Stimulated activated effector memory CD8-positive, alpha-beta T cell treated with anti-CD3 and anti-CD28 coated beads, Interleukin-12 subunit alpha, Interleukin-12 subunit beta, amount 100 ng/mL, for 72 hours (primary cell): ENCODE measurements around the gene ODF4.
A peak's percentile ranks its signal among the peaks of the same experiment; 100 is the strongest.

Source experiments
- ATAC-seq: fragments of 150-1000 bp; cut with Tn5 transposase; 2 replicates; pipeline ENCODE4 v1.10.0; 2021
- DNase-seq, 2 donors: peaks; one replicate each; pipeline ENCODE4 v3.0.0; 2021 to 2022; ENCODE audit warnings: low spot score in 2 of 2
- H3K27ac Mint-ChIP-seq: one replicate; pipeline ENCODE4 v1.8.0; 2022; ENCODE audit warnings: mild to moderate bottlenecking, mixed read lengths
- H3K36me3 Mint-ChIP-seq: one replicate; pipeline ENCODE4 v1.8.0; 2022; ENCODE audit warnings: mild to moderate bottlenecking, mixed read lengths
- H3K4me1 Mint-ChIP-seq: one replicate; pipeline ENCODE4 v1.8.0; 2022; ENCODE audit warnings: mixed read lengths
- H3K4me3 Mint-ChIP-seq: one replicate; pipeline ENCODE4 v1.8.0; 2022; ENCODE audit warnings: mild to moderate bottlenecking, mixed read lengths
- H3K9me3 Mint-ChIP-seq: one replicate; pipeline ENCODE4 v1.8.0; 2022; ENCODE audit warnings: mixed read lengths

The ODF4 gene

GRCh38 chr17:8318010-8318935 is 21.4 kb upstream of the ODF4 start:
- no peaks in the 10 kb centered on the region for H3K4me1 Mint-ChIP-seq
- no peak overlapping the region for H3K4me3 Mint-ChIP-seq
- ATAC-seq = no peak
- no peaks in the 10 kb centered on the region for H3K9me3 Mint-ChIP-seq
- DNase-seq = no peak
- no peaks in the 10 kb centered on the region for H3K36me3 Mint-ChIP-seq
- no peak overlapping the region for H3K27ac Mint-ChIP-seq

DNA sequence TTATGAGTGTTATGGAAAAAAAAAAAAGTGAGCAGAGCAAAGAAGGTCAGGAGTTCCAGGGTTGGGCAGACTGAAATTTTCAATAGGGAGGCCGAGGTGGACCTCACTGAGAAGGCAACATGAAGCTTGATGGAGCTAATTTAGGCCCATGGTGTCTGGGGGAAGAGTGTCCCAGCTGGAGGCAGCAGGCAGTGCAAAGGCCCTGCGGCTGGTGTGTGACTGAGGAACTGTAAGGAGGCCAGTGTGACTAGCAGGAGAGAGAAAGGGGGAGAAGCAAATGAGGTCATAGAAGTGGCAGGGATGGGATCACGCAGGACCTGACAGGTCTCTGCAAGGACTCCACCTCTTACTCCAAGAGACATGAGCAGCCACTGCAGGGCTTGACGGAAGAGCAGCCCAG is 19.4 kb upstream of the ODF4 start:
- H3K27ac Mint-ChIP-seq = no peak overlapping the region
- peaks cover 6% of the 10 kb centered on the region for H3K36me3 Mint-ChIP-seq
- H3K4me3 Mint-ChIP-seq = no peak overlapping the region
- H3K4me1 Mint-ChIP-seq = no peaks in the 10 kb centered on the region
- no peaks in the 10 kb centered on the region for H3K9me3 Mint-ChIP-seq
- ATAC-seq = no peak
- no peak for DNase-seq

- H3K4me3 Mint-ChIP-seq = no peak overlapping the region
- H3K4me1 Mint-ChIP-seq = peaks cover under 1% of the 10 kb centered on the region
- H3K9me3 Mint-ChIP-seq = no peaks in the 10 kb centered on the region
- H3K36me3 Mint-ChIP-seq = peaks cover 6% of the 10 kb centered on the region
- H3K27ac Mint-ChIP-seq = no peak overlapping the region
- ATAC-seq (no peak), DNase-seq (no peak)
These were observed 18.6 kb upstream of the ODF4 start for GRCh38 chr17:8320990-8321389.

DNA sequence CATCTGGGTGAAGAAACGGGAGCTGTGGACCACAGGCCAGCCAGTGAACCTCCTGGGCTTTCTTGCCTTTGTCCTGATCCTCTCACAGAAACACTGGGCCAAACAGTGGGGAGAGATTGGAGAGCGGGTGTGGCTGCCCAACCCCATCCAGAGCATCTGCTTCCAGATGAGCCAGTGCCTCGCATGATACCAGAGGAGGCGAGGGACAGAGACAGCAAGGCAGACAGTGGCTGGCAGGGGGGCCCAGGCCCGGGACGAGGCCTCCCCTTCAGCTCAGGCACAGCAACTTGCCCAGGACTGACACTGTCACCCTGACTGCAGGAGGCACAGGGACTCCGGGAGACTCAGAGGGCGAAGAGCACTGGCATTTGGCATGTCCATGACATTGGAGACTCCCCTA is 17.6 kb upstream of the ODF4 start:
- Mint-ChIP-seq H3K27ac (no peak overlapping the region), H3K4me1 (peaks cover 9% of the 10 kb centered on the region), H3K36me3 (peaks cover 6% of the 10 kb centered on the region), H3K9me3 (no peaks in the 10 kb centered on the region), H3K4me3 (no peak overlapping the region)
- ATAC-seq (no peak), DNase-seq (no peak)

- H3K9me3 Mint-ChIP-seq = no peaks in the 10 kb centered on the region
- DNase-seq (no peak), ATAC-seq (no peak)
- peaks cover 9% of the 10 kb centered on the region for H3K4me1 Mint-ChIP-seq
- no peak overlapping the region for H3K4me3 Mint-ChIP-seq
- peaks cover 6% of the 10 kb centered on the region for H3K36me3 Mint-ChIP-seq
- no peak overlapping the region for H3K27ac Mint-ChIP-seq
These were observed 15.5 kb upstream of the ODF4 start for GRCh38 chr17:8324132-8324531.

GRCh38 chr17:8324923-8325322 is 14.7 kb upstream of the ODF4 start:
- Mint-ChIP-seq H3K27ac (no peak overlapping the region), H3K4me3 (no peak overlapping the region), H3K9me3 (no peaks in the 10 kb centered on the region)

GRCh38 chr17:8326511-8327302 is 12.9 kb upstream of the ODF4 start:
- no peak overlapping the region for H3K27ac Mint-ChIP-seq
- peaks cover 9% of the 10 kb centered on the region for H3K4me1 Mint-ChIP-seq
- peak overlapping the region; percentile 72 for H3K4me3 Mint-ChIP-seq
- ATAC-seq (peak; percentile 75), DNase-seq (peak; percentile 7 to 59)
- H3K36me3 Mint-ChIP-seq = peaks cover 6% of the 10 kb centered on the region
- no peaks in the 10 kb centered on the region for H3K9me3 Mint-ChIP-seq

More at GRCh38 chr17:8324923-8325322, 14.7 kb upstream of the ODF4 start:
- H3K36me3 Mint-ChIP-seq = peaks cover 6% of the 10 kb centered on the region
- DNase-seq (no peak), ATAC-seq (no peak)
- peaks cover 9% of the 10 kb centered on the region for H3K4me1 Mint-ChIP-seq

DNA sequence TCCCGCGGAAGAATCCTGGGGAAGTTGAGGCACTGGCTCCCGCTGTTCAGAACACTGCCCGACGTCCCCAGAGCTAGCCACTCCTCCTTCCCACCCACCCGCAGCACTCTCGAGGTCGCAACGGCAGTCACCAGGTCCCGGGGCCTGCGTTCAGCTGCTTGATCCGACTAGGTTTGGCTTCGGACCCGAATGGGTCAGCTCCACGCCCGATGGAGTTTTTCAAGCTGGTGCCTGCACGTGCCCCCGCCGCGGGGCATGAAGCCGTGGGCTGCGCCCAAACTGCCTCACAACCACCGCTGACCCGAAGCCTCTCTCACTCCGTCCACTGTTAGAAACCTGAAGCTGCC is 12.4 kb upstream of the ODF4 start:
- ATAC-seq (no peak), DNase-seq (no peak)
- Mint-ChIP-seq H3K4me1 (peaks cover 9% of the 10 kb centered on the region), H3K4me3 (peak overlapping the region; percentile 72), H3K27ac (no peak overlapping the region), H3K36me3 (peaks cover 6% of the 10 kb centered on the region), H3K9me3 (no peaks in the 10 kb centered on the region)

GRCh38 chr17:8332128-8332527 is 7.5 kb upstream of the ODF4 start:
- H3K27ac Mint-ChIP-seq = no peak overlapping the region
- H3K4me3 Mint-ChIP-seq = no peak overlapping the region
- H3K9me3 Mint-ChIP-seq = no peaks in the 10 kb centered on the region
- H3K4me1 Mint-ChIP-seq = no peaks in the 10 kb centered on the region
- ATAC-seq = no peak
- no peaks in the 10 kb centered on the region for H3K36me3 Mint-ChIP-seq
- no peak for DNase-seq

DNA sequence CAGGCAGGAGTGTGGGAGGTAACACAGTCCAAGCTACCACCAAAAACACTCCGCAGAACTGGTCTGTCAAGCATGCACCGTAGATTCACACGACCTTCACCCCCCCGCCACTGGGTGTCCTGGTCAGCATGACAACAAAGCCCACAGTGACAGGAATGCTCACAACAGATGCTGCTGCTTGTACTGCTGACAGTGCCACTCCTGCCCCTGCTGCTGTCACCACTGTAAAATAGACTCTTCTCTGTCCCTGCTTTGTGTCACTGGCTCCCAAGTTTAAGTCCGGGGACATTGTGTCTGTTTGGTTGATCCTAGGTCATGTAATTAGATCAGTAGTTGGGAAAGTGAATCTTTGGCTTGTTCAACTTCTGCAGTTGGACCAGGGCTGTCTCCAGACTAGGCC is 7.0 kb upstream of the ODF4 start:
- H3K4me3 Mint-ChIP-seq = no peak overlapping the region
- ATAC-seq = no peak
- no peaks in the 10 kb centered on the region for H3K9me3 Mint-ChIP-seq
- DNase-seq = no peak
- no peak overlapping the region for H3K27ac Mint-ChIP-seq
- H3K4me1 Mint-ChIP-seq = peaks cover 2% of the 10 kb centered on the region
- no peaks in the 10 kb centered on the region for H3K36me3 Mint-ChIP-seq

GRCh38 chr17:8333281-8333680 is 6.4 kb upstream of the ODF4 start:
- H3K36me3 Mint-ChIP-seq = no peaks in the 10 kb centered on the region
- ATAC-seq (no peak), DNase-seq (no peak)
- H3K27ac Mint-ChIP-seq = no peak overlapping the region
- peaks cover 8% of the 10 kb centered on the region for H3K4me1 Mint-ChIP-seq
- H3K4me3 Mint-ChIP-seq = no peak overlapping the region
- no peaks in the 10 kb centered on the region for H3K9me3 Mint-ChIP-seq

- ATAC-seq = no peak
- Mint-ChIP-seq H3K27ac (no peak overlapping the region), H3K9me3 (no peaks in the 10 kb centered on the region), H3K4me1 (peaks cover 15% of the 10 kb centered on the region), H3K4me3 (no peak overlapping the region), H3K36me3 (no peaks in the 10 kb centered on the region)
- no peak for DNase-seq
These were observed 1.6 kb upstream of the ODF4 start for GRCh38 chr17:8337802-8338752.

- peak; percentile 60 for ATAC-seq
- no peaks in the 10 kb centered on the region for H3K9me3 Mint-ChIP-seq
- H3K4me3 Mint-ChIP-seq = no peak overlapping the region
- no peak overlapping the region for H3K27ac Mint-ChIP-seq
- H3K4me1 Mint-ChIP-seq = peaks cover 15% of the 10 kb centered on the region
- no peaks in the 10 kb centered on the region for H3K36me3 Mint-ChIP-seq
- no peak for DNase-seq
These were observed 893 bp upstream of the ODF4 start for GRCh38 chr17:8338753-8339140.

- no peak overlapping the region for H3K27ac Mint-ChIP-seq
- DNase-seq (no peak), ATAC-seq (no peak)
- H3K36me3 Mint-ChIP-seq = no peaks in the 10 kb centered on the region
- H3K4me3 Mint-ChIP-seq = no peak overlapping the region
- peaks cover 22% of the 10 kb centered on the region for H3K4me1 Mint-ChIP-seq
- H3K9me3 Mint-ChIP-seq = no peaks in the 10 kb centered on the region
These were observed 1.8 kb downstream of the ODF4 start for GRCh38 chr17:8341456-8341855.

- Mint-ChIP-seq H3K36me3 (no peaks in the 10 kb centered on the region), H3K9me3 (no peaks in the 10 kb centered on the region), H3K4me1 (peaks cover 7% of the 10 kb centered on the region), H3K4me3 (no peak overlapping the region), H3K27ac (peak overlapping the region; percentile 65)
- ATAC-seq = peak; percentile 90
- no peak for DNase-seq
These were observed 5.5 kb downstream of the ODF4 start for GRCh38 chr17:8345052-8345690.
